HG02840 (cell line): ENCODE measurements around the gene BRWD1.
"Not testable (repeated sequence)": the region's sequence is repeated elsewhere in the genome, so short reads cannot be mapped to it uniquely, and the experiment has no call there.

Experiments
- ATAC-seq: cut with Tn5 transposase; IDR thresholded peaks from one replicate; pipeline ENCODE4 v1.9.1; 2021; ENCODE audit warnings: mild to moderate bottlenecking, moderate library complexity, moderate number of reproducible peaks; ENCODE audit not compliant: unreplicated experiment, low FRiP score

BRWD1 gene

GRCh38 chr21:39296891-39297290 is 16.5 kb downstream of the BRWD1 start:
- ATAC-seq = no peak

GRCh38 chr21:39288987-39289386 is 24.4 kb downstream of the BRWD1 start:
- ATAC-seq = no peak

GRCh38 chr21:39282911-39283310 is 30.5 kb downstream of the BRWD1 start:
- ATAC-seq = no peak

GRCh38 chr21:39281853-39282252 is 31.6 kb downstream of the BRWD1 start:
- no peak for ATAC-seq

GRCh38 chr21:39281207-39281606 is 32.2 kb downstream of the BRWD1 start:
- ATAC-seq = no peak

- no peak for ATAC-seq
These were observed 43.8 kb downstream of the BRWD1 start for GRCh38 chr21:39269620-39270019.

- no peak for ATAC-seq
These were observed 47.8 kb downstream of the BRWD1 start for GRCh38 chr21:39265603-39266002.

GRCh38 chr21:39263372-39263771 is 50.1 kb downstream of the BRWD1 start:
- ATAC-seq = no peak

- ATAC-seq = no peak
These were observed 55.2 kb downstream of the BRWD1 start for GRCh38 chr21:39258207-39258606.

GRCh38 chr21:39251326-39251725 is 62.1 kb downstream of the BRWD1 start:
- ATAC-seq = no peak

GRCh38 chr21:39238275-39238674 is 75.2 kb downstream of the BRWD1 start:
- ATAC-seq = no peak

- ATAC-seq = no peak
These were observed 80.6 kb downstream of the BRWD1 start for GRCh38 chr21:39232861-39233291.

- no peak for ATAC-seq
These were observed 88.5 kb downstream of the BRWD1 start for GRCh38 chr21:39224930-39225329.

- ATAC-seq = no peak
These were observed 91.4 kb downstream of the BRWD1 start for GRCh38 chr21:39221997-39222486.

- ATAC-seq = no peak
These were observed 92.0 kb downstream of the BRWD1 start for GRCh38 chr21:39221282-39221996.

- not testable (repeated sequence) for ATAC-seq
These were observed 92.6 kb downstream of the BRWD1 start for GRCh38 chr21:39220875-39221274.

GRCh38 chr21:39220150-39220549 is 93.3 kb downstream of the BRWD1 start:
- ATAC-seq = no peak

- no peak for ATAC-seq
These were observed 95.4 kb downstream of the BRWD1 start for GRCh38 chr21:39218082-39218409.

GRCh38 chr21:39217356-39218081 is 95.9 kb downstream of the BRWD1 start:
- ATAC-seq = no peak

GRCh38 chr21:39216290-39216689 is 97.1 kb downstream of the BRWD1 start:
- no peak for ATAC-seq

- no peak for ATAC-seq
These were observed 98.4 kb downstream of the BRWD1 start for GRCh38 chr21:39215078-39215477.

- ATAC-seq = no peak
These were observed 104.1 kb downstream of the BRWD1 start for GRCh38 chr21:39209334-39209688.
